Breast epithelium (tissue), 3 donors: ENCODE measurements around the gene EFCAB8.

Experiments used
- CTCF ChIP-seq, 3 donors: fragments of 450-650 bp; IDR thresholded peaks; one replicate each; pipeline ENCODE4 v1.5.1; 2016 to 2017; ENCODE audit warnings: antibody characterized with exemption in 3 of 3, mild to moderate bottlenecking in 3 of 3, moderate library complexity in 3 of 3
- POLR2A ChIP-seq: fragments of 450-650 bp; IDR thresholded peaks from one replicate; pipeline ENCODE4 v1.6.1; 2016; ENCODE audit warnings: antibody characterized with exemption, mild to moderate bottlenecking, moderate library complexity

GRCh38 chr20:32976746-32977145, 118.0 kb downstream of the EFCAB8 start:
- TF ChIP-seq CTCF (IDR thresholded peaks at IDR 0.05) (no peak), POLR2A (no peak)
